ENCODE data around the gene MBD5.

GRCh38 chr2:148515976-148516375 is 495.1 kb downstream of the MBD5 start:
- TF ChIP-seq CTCF (IDR thresholded peaks at IDR 0.05): no peak
- no peak for TF ChIP-seq POLR2A (IDR thresholded peaks at IDR 0.05)

Measured in thyroid gland (tissue), 4 donors.